ENCODE data around the gene GPI. TPM values are rescaled to one million over a fixed set of nuclear protein-coding genes. Genes with fewer than 3 reads are reported as not detected.
"Not testable (repeated sequence)": the region's sequence is repeated elsewhere in the genome, so short reads cannot be mapped to it uniquely, and the experiment has no call there.

GPI gene
- total and polyA plus RNA-seq, 9 of the 15 experiments (the other 6 are each of a cell fraction or from before 2014, with no cell fraction given): 88.3 to 358 (median 122) TPM

DNA sequence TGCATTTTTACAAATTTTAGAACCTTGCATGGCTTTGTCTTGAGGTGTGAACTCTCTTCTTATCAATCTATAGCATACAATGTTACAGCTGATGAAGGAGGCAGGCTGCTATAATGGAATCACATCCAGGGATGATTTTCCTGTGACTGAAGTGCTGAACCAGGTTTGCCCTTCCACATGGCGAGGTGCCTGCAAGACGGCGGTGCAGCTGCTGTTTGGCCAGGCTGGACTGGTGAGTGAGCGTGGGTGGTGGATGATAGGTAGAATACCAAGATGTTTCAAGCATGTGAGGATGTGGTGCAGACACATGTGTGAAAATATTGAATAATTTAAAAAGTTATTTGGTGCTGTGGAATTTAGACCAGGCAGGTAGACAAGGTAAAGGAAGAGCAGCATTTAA, 34.9 kb upstream of the GPI start:
- Histone ChIP-seq H3K36me3 (ENCODE audit: control insufficient read depth, insufficient read depth, low read length) (peaks cover 54% of the 10 kb centered on the region), H3K4me2 (ENCODE audit: insufficient read depth, low read length) (no peak overlapping the region), H4K20me1 (replicated peaks; ENCODE audit: control insufficient read depth, insufficient read depth, low read length) (no peaks in the 10 kb centered on the region; the same call in 1 of the 2 replicates), H3K27me3 (ENCODE audit: control insufficient read depth in 2 of 2, insufficient read depth in 2 of 2, low read length in 2 of 2) (no peaks in the 10 kb centered on the region), H3K4me1 (replicated peaks in 1 of 2; ENCODE audit: control insufficient read depth in 2 of 2, insufficient read depth in 2 of 2, low read length in 2 of 2) (peaks cover 8 to 15% of the 10 kb centered on the region in 2 experiments; a peak in 4 of 5 replicates), H3K27ac (ENCODE audit: extremely low read depth, low read depth, low read length) (no peak overlapping the region), H3K4me3 (no peak overlapping the region), H3K9ac (ENCODE audit: insufficient read depth in 1 of 2, low read depth in 2 of 2, low read length in 2 of 2) (no peak overlapping the region), H3K9me1 (ENCODE audit: control insufficient read depth, insufficient read depth, low read length) (no peaks in the 10 kb centered on the region), H2AFZ (ENCODE audit: low read depth, low read length) (no peak overlapping the region), H3K79me2 (ENCODE audit: control insufficient read depth, insufficient read depth, low read length) (no peaks in the 10 kb centered on the region), H3K9me3 (replicated peaks; ENCODE audit: control insufficient read depth, insufficient read depth, low read depth, low read length) (no peaks in the 10 kb centered on the region)
- ATAC-seq: no peak
- DNase-seq (ENCODE audit: extremely low read depth in 1 of 4, low spot score in 3 of 4): no peak
- in situ Hi-C loops (cut with MboI) (no loop called here), intact Hi-C loops (cut with micrococcal nuclease) (no loop called here)
- WGBS (ENCODE audit: insufficient coverage, low coverage, missing lambda C conversion rate): 100% methylated on average over 4 of the region's 4 CpGs
- BruUV-seq (replicated peaks): no TSS peak
- POLR2A ChIA-PET: no interaction called here
- CTCF ChIA-PET (ENCODE audit: low intra/inter-chr PET ratio): no interaction called here
- no peak for FAIRE-seq
- TF ChIP-seq, protein P1, sequence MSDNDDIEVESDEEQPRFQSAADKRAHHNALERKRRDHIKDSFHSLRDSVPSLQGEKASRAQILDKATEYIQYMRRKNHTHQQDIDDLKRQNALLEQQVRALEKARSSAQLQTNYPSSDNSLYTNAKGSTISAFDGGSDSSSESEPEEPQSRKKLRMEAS (CRISPR knock-in tag; IDR thresholded peaks at IDR 0.05): no peak
- TF ChIP-seq HOXB6 (CRISPR knock-in tag; IDR thresholded peaks at IDR 0.05; ENCODE audit: borderline replicate concordance) (no peak), CBFA2T3 (IDR thresholded peaks at IDR 0.05) (no peak)

DNA sequence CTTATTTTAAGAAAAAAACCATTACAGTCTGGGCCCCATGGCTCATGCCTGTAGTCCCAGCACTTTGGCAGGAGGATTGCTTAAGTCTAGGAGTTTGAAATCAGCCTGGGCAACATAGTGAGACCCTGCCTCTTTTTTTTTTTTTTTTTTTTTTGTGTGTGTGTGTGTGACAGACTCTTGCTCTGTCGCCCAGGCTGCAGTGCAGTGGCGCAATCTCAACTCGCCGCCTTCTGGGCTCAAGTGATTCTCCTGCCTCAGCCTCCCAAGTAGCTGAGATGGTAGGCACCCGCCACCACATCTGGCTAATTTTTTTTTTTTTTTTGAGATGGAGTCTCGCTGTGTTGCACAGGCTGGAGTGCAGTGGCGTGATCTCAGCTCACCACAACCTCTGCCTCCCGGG, 34.4 kb upstream of the GPI start:
- H3K36me3 ChIP-seq (ENCODE audit: control insufficient read depth, insufficient read depth, low read length): peaks cover 50% of the 10 kb centered on the region
- H3K4me3 ChIP-seq; H2AFZ ChIP-seq (ENCODE audit: low read depth, low read length); H3K27ac ChIP-seq (ENCODE audit: extremely low read depth, low read depth, low read length); BruUV-seq (replicated peaks); CTCF ChIA-PET (ENCODE audit: low intra/inter-chr PET ratio); H3K9ac ChIP-seq (ENCODE audit: insufficient read depth in 1 of 2, low read depth in 2 of 2, low read length in 2 of 2); H3K9me3 ChIP-seq (replicated peaks; ENCODE audit: control insufficient read depth, insufficient read depth, low read depth, low read length); DNase-seq (ENCODE audit: extremely low read depth in 1 of 4, low spot score in 3 of 4); H3K9me1 ChIP-seq (ENCODE audit: control insufficient read depth, insufficient read depth, low read length); POLR2A ChIA-PET; intact Hi-C loops (cut with micrococcal nuclease); H4K20me1 ChIP-seq (replicated peaks; ENCODE audit: control insufficient read depth, insufficient read depth, low read length); FAIRE-seq; ATAC-seq; H3K4me2 ChIP-seq (ENCODE audit: insufficient read depth, low read length); in situ Hi-C loops (cut with MboI); H3K79me2 ChIP-seq (ENCODE audit: control insufficient read depth, insufficient read depth, low read length); H3K27me3 ChIP-seq (ENCODE audit: control insufficient read depth in 2 of 2, insufficient read depth in 2 of 2, low read length in 2 of 2): not testable (repeated sequence)
- 89% methylated on average over 4 of the region's 8 CpGs for WGBS (ENCODE audit: insufficient coverage, low coverage, missing lambda C conversion rate)
- H3K4me1 ChIP-seq (replicated peaks in 1 of 2; ENCODE audit: control insufficient read depth in 2 of 2, insufficient read depth in 2 of 2, low read length in 2 of 2): peaks cover 8 to 15% of the 10 kb centered on the region in 2 experiments; a peak in 4 of 5 replicates

DNA sequence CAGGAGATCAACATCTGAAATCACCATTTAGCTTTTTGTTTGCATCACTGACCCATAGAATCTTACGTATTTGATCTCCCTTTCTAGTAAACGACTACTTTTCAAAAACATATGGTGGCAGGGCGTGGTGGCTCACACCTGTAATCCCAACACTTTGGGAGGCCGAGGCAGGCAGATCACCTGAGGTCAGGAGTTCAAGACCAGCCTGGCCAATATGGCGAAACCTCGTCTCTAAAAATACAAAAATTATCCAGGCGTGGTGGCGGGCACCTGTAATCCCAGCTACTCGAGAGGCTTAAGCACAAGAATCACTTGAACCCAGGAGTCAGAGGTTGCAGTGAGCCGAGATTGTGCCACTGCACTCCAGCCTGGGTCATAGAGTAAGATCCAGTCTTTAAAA, 33.4 kb upstream of the GPI start:
- WGBS (ENCODE audit: insufficient coverage, low coverage, missing lambda C conversion rate): 87% methylated on average over 10 of the region's 10 CpGs
- POLR2A ChIA-PET: interaction anchor here (0.6 to 1.2 kb wide), 2 partner anchors 10 to 97 kb away, joined by 3 to 4 read pairs; no protein-coding TSS in a partner anchor
- BruUV-seq (replicated peaks); H4K20me1 ChIP-seq (replicated peaks; ENCODE audit: control insufficient read depth, insufficient read depth, low read length); H3K79me2 ChIP-seq (ENCODE audit: control insufficient read depth, insufficient read depth, low read length); H3K9me1 ChIP-seq (ENCODE audit: control insufficient read depth, insufficient read depth, low read length); H3K9me3 ChIP-seq (replicated peaks; ENCODE audit: control insufficient read depth, insufficient read depth, low read depth, low read length); CTCF ChIA-PET (ENCODE audit: low intra/inter-chr PET ratio); H3K9ac ChIP-seq (ENCODE audit: insufficient read depth in 1 of 2, low read depth in 2 of 2, low read length in 2 of 2); H3K4me3 ChIP-seq; H3K27me3 ChIP-seq (ENCODE audit: control insufficient read depth in 2 of 2, insufficient read depth in 2 of 2, low read length in 2 of 2); FAIRE-seq; ATAC-seq; H3K4me2 ChIP-seq (ENCODE audit: insufficient read depth, low read length); H3K27ac ChIP-seq (ENCODE audit: extremely low read depth, low read depth, low read length); in situ Hi-C loops (cut with MboI); H2AFZ ChIP-seq (ENCODE audit: low read depth, low read length); DNase-seq (ENCODE audit: extremely low read depth in 1 of 4, low spot score in 3 of 4); intact Hi-C loops (cut with micrococcal nuclease): not testable (repeated sequence)
- Histone ChIP-seq H3K4me1 (replicated peaks in 1 of 2; ENCODE audit: control insufficient read depth in 2 of 2, insufficient read depth in 2 of 2, low read length in 2 of 2) (peaks cover 8 to 15% of the 10 kb centered on the region in 2 experiments; a peak in 4 of 5 replicates), H3K36me3 (ENCODE audit: control insufficient read depth, insufficient read depth, low read length) (peaks cover 45% of the 10 kb centered on the region)

Data from K562 (cell line).